ENCODE data around the gene RNF44. TPM values are rescaled to one million over a fixed set of nuclear protein-coding genes. Genes with fewer than 3 reads are reported as not detected.

RNF44 gene
- total RNA-seq, 1 donor from 2014 or later, result 96.5 TPM

- DNase-seq, result peak; percentile 76
- Mint-ChIP-seq H3K36me3 (ENCODE audit: low read depth) (peaks cover 2% of the 10 kb centered on the region), H3K27ac (peak overlapping the region; percentile 94), H3K9me3 (no peaks in the 10 kb centered on the region), H3K27me3 (no peaks in the 10 kb centered on the region), H3K4me3 (peak overlapping the region; percentile 93), H3K4me1 (peaks cover 44% of the 10 kb centered on the region)
- POLR2A ChIA-PET, result interaction anchor here (0.6 to 3.3 kb wide), 14 partner anchors 9 to 485 kb away, joined by 3 to 26 read pairs (median 4); partner anchors contain the start of genes CLTB, FAF2, HIGD2A and NOP16
- ATAC-seq (ENCODE audit: low read depth), result peak; percentile 80
- CTCF ChIA-PET, result interaction anchor here (0.6 to 2.8 kb wide), 7 partner anchors 9 to 425 kb away, joined by 3 to 19 read pairs (median 9); partner anchors contain the start of genes CLTB and FAF2
- intact Hi-C loops (cut with micrococcal nuclease), result loop anchor here (1.0 to 5.0 kb wide), 4 partner anchors 31 to 127 kb away; partner anchors contain the start of genes CLTB and FAF2
- TF ChIP-seq, protein P1, sequence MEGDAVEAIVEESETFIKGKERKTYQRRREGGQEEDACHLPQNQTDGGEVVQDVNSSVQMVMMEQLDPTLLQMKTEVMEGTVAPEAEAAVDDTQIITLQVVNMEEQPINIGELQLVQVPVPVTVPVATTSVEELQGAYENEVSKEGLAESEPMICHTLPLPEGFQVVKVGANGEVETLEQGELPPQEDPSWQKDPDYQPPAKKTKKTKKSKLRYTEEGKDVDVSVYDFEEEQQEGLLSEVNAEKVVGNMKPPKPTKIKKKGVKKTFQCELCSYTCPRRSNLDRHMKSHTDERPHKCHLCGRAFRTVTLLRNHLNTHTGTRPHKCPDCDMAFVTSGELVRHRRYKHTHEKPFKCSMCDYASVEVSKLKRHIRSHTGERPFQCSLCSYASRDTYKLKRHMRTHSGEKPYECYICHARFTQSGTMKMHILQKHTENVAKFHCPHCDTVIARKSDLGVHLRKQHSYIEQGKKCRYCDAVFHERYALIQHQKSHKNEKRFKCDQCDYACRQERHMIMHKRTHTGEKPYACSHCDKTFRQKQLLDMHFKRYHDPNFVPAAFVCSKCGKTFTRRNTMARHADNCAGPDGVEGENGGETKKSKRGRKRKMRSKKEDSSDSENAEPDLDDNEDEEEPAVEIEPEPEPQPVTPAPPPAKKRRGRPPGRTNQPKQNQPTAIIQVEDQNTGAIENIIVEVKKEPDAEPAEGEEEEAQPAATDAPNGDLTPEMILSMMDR (IDR thresholded peaks at IDR 0.05), result no peak
These were observed 6.4 kb upstream of the RNF44 start for GRCh38 chr5:176543428-176544182.

- DNase-seq, result no peak
- H3K4me1 Mint-ChIP-seq, result peaks cover 52% of the 10 kb centered on the region
- ATAC-seq (ENCODE audit: low read depth), result peak; percentile 56
- POLR2A ChIA-PET, result interaction anchor here (0.6 to 3.3 kb wide), 12 partner anchors 8 to 179 kb away, joined by 3 to 26 read pairs (median 4); partner anchors contain the start of genes CLTB, FAF2, HIGD2A and NOP16
- H3K27me3 Mint-ChIP-seq, result no peaks in the 10 kb centered on the region
- intact Hi-C loops (cut with micrococcal nuclease), result loop anchor here (1.0 to 5.0 kb wide), 5 partner anchors 9 to 127 kb away; partner anchors contain the start of genes CLTB and FAF2
- TF ChIP-seq, protein P1 (IDR thresholded peaks at IDR 0.05), result no peak
- peaks cover 2% of the 10 kb centered on the region for H3K36me3 Mint-ChIP-seq (ENCODE audit: low read depth)
- peak overlapping the region; percentile 84 for H3K4me3 Mint-ChIP-seq
- CTCF ChIA-PET, result interaction anchor here (0.6 to 2.8 kb wide), 6 partner anchors 8 to 426 kb away, joined by 3 to 19 read pairs (median 11); partner anchors contain the start of genes CLTB and FAF2
- peak overlapping the region; percentile 91 for H3K27ac Mint-ChIP-seq
- no peaks in the 10 kb centered on the region for H3K9me3 Mint-ChIP-seq
These were observed 5.6 kb upstream of the RNF44 start for GRCh38 chr5:176542596-176543427.

- intact Hi-C loops (cut with micrococcal nuclease), result loop anchor here (1.0 to 5.0 kb wide), 2 partner anchors 8 to 35 kb away; no protein-coding TSS in a partner anchor
- ATAC-seq (ENCODE audit: low read depth), result no peak
- Mint-ChIP-seq H3K27ac (peak overlapping the region; percentile 91), H3K4me3 (peak overlapping the region; percentile 84), H3K9me3 (no peaks in the 10 kb centered on the region), H3K36me3 (ENCODE audit: low read depth) (peaks cover 8% of the 10 kb centered on the region), H3K27me3 (no peaks in the 10 kb centered on the region), H3K4me1 (peaks cover 55% of the 10 kb centered on the region)
- TF ChIP-seq, protein P1 (IDR thresholded peaks at IDR 0.05), result no peak
- POLR2A ChIA-PET, result interaction anchor here (0.6 to 3.3 kb wide), 8 partner anchors 8 to 178 kb away, joined by 3 to 26 read pairs (median 5); partner anchors contain the start of genes CLTB and FAF2
- DNase-seq, result peak; percentile 63
- CTCF ChIA-PET, result interaction anchor here (1.0 to 2.8 kb wide), 4 partner anchors 8 to 126 kb away, joined by 3 to 19 read pairs (median 16); partner anchors contain the start of genes CLTB and FAF2
These were observed 5.0 kb upstream of the RNF44 start for GRCh38 chr5:176542135-176542595.

DNA sequence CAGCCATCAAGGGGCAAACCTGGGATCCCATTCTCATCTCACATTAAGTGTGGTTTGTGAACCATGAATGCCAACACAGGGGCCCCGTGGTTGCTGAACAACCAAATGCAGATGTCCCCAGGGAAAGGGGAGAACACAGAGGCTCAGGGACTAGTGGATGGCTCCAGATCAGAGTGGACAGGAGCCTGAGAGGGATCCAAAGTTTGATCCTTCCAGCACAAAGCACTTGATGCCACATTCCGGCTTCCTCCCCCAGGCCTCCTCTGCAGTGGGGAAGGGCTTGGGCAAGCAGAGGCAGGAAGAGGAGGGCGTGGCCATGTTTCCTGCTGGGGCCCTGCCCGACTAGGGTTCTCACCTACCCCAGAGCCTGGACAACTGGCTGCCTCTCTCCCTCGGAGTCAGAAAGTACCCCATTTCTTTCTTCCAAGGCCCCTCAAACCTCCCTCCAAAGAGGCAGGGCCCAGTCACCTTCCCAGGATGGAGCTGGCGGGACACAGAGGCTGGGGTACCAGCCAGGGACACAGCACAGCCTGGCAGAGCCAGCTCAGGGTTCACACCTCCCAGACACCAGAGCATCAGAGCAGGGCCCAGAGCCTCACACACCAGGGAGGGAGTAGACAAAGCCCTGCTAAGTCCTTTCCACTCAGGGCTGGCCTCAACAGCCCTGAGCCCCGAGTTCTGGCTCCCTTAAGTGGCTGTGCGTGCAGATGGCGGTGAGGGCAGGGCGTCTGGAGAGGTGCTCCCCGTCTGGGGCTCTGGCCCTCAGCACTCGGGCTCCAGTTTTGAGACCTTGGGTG lies 4.3 kb upstream of the RNF44 start:
- TF ChIP-seq, protein P1 (IDR thresholded peaks at IDR 0.05), result no peak
- Mint-ChIP-seq H3K4me1 (peaks cover 55% of the 10 kb centered on the region), H3K27me3 (no peaks in the 10 kb centered on the region), H3K27ac (peak overlapping the region; percentile 91), H3K4me3 (peak overlapping the region; percentile 84), H3K36me3 (ENCODE audit: low read depth) (peaks cover 8% of the 10 kb centered on the region), H3K9me3 (no peaks in the 10 kb centered on the region)
- ATAC-seq (ENCODE audit: low read depth), result no peak
- DNase-seq, result peak; percentile 44
- ChIA-PET POLR2A (interaction anchor here (1.1 to 3.3 kb wide), 2 partner anchors 11 to 125 kb away, joined by 5 to 15 read pairs; partner anchors contain the start of gene CLTB), CTCF (interaction anchor here (2.4 to 2.8 kb wide), 2 partner anchors 94 to 125 kb away, joined by 13 to 18 read pairs; partner anchors contain the start of genes CLTB and FAF2)
- intact Hi-C loops (cut with micrococcal nuclease), result loop anchor here (1.0 to 5.0 kb wide), 2 partner anchors 7 to 34 kb away; no protein-coding TSS in a partner anchor
